ENCODE data around the gene CDH4.

CDH4 gene

DNA sequence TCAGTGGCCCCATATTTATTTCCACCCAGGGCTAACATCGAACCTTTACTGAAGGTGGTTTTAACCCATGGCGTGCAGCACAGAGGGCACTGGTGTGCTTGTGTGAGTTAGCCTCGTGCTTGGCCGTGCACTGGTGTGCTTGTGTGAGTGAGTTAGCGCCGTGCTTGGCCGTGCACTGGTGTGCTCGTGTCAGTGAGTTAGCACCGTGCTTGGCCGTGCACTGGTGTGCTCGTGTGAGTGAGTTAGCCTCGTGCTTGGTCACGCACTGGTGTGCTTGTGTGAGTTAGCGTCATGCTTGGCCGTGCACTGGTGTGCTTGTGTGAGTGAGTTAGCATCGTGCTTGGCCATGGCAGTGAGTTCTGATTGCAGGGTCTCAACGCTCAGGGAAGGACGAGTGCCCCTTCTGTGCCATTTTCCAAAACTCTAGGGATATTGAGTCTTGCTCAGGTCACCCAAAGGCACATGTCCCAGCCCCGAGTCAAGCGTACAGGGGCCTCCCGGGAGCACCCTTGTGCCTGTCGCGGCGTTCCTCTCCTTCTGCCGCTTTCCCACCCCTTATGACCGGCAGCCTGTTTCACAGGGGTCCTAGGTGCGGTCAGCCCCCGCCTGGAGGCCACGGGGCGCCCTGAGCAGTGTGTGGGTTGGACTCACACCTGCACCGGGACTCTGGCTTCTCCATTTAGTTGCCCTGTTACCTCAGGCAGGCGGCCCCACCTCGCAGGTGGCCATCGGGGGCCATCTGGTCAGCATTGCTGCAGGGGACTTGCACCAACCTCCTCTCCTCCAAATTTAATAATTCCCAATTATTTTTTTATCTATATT lies 399.1 kb downstream of the CDH4 start:
- no peak overlapping the region for H4K8ac ChIP-seq (ENCODE audit: low read depth, low read length)
- no peaks in the 10 kb centered on the region for H3K27me3 ChIP-seq (ENCODE audit: control insufficient read depth in 3 of 3, insufficient read depth in 3 of 3, low read depth in 1 of 3, low read length in 3 of 3)
- H3K36me3 ChIP-seq (replicated peaks in 1 of 2; ENCODE audit: control insufficient read depth in 2 of 2, insufficient read depth in 2 of 2, low read length in 2 of 2) = no peaks in the 10 kb centered on the region
- no peak overlapping the region for H3K18ac ChIP-seq (ENCODE audit: low read length)
- H3K9ac ChIP-seq (ENCODE audit: low read depth, low read length, poor library complexity) = no peak overlapping the region
- no peak overlapping the region for H2AFZ ChIP-seq (ENCODE audit: low read length)
- H3K4me1 ChIP-seq (ENCODE audit: control insufficient read depth in 2 of 2, insufficient read depth in 1 of 2, low read depth in 1 of 2, low read length in 2 of 2) = peaks cover 7 to 27% of the 10 kb centered on the region in 2 donors
- WGBS, 2 donors (ENCODE audit: extremely low coverage in 2 of 2, insufficient read length in 2 of 2, insufficient replicate concordance in 1 of 2) = no CpG with 5 or more reads among the region's 34 CpGs
- peaks cover 0 to 2% of the 10 kb centered on the region in 2 donors for H3K9me3 ChIP-seq (replicated peaks in 1 of 2; ENCODE audit: control insufficient read depth in 2 of 2, insufficient read depth in 1 of 2, low read depth in 1 of 2, low read length in 2 of 2)
- peak overlapping the region; percentile 35 for H2BK12ac ChIP-seq (ENCODE audit: low read length)
- no peak overlapping the region for H3K27ac ChIP-seq (replicated peaks; ENCODE audit: low read length)
- no peaks in the 10 kb centered on the region for H3K79me1 ChIP-seq (ENCODE audit: low read depth, low read length)
- peak overlapping the region; percentile 5 for H3K14ac ChIP-seq (ENCODE audit: low read length)
- H3K23ac ChIP-seq (ENCODE audit: low read depth, low read length, poor library complexity) = peak overlapping the region; percentile 32
- peak overlapping the region in 1 of 2 donors; percentile 69 for H3K4me3 ChIP-seq (ENCODE audit: low read length in 2 of 2)
- H3K4ac ChIP-seq (ENCODE audit: low read length) = no peak overlapping the region
- DNase-seq (ENCODE audit: low spot score) = no peak
- H2BK120ac ChIP-seq (ENCODE audit: low read depth, low read length) = no peak overlapping the region
- H3K4me2 ChIP-seq (ENCODE audit: insufficient read depth, low read length, poor library complexity, severe bottlenecking) = no peak overlapping the region
- H2BK5ac ChIP-seq (ENCODE audit: low read length) = no peak overlapping the region
- no peak overlapping the region for H2AK5ac ChIP-seq (ENCODE audit: low read depth, low read length)
- no peak overlapping the region for H2BK15ac ChIP-seq (ENCODE audit: low read length)
- peak overlapping the region; percentile 56 for H4K91ac ChIP-seq (ENCODE audit: low read depth, low read length, poor library complexity)

DNA sequence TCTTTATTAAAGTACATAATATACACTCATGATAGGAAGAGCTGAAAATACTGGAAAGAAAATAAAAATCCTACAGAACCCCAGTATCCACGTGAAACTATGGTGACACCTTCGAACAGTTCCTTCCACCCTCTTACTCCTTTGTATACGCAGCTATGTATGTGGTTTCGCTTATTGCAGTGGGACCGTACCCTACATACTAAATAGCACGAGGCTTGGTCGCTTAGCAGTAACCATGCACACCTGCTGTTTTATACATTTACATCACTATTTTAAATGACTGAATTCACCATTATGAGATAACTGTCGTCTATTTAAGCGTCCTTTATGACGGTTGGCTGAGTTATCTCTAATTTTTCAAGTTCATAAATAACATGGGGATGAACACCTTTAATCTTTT lies 400.1 kb downstream of the CDH4 start:
- H2BK5ac ChIP-seq (ENCODE audit: low read length) = no peak overlapping the region
- H3K27ac ChIP-seq (replicated peaks; ENCODE audit: low read length) = no peak overlapping the region
- DNase-seq (ENCODE audit: low spot score) = no peak

DNA sequence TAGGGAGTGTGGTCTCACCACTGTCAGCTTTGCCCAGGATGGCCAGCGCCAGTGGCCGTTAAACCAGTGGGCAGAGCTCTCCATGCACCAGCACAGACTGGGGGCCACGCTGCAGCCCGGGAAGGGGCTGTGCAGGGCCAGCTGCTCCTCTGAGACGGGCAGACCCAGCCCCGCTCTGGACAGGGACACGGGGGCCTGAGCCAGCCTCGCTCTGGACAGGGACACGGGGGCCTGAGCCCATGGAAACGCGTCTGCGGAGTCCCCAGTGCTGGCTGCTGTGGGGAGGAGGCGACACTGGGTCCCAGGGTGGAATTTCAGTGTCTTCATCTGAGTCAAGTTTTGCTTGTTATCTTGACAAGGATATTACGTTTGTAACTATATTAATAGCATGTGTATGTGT lies 402.7 kb downstream of the CDH4 start:
- Histone ChIP-seq H3K27me3 (ENCODE audit: control insufficient read depth in 3 of 3, insufficient read depth in 3 of 3, low read depth in 1 of 3, low read length in 3 of 3) (no peaks in the 10 kb centered on the region), H3K4me2 (ENCODE audit: insufficient read depth, low read length, poor library complexity, severe bottlenecking) (no peak overlapping the region), H3K27ac (replicated peaks; ENCODE audit: low read length) (no peak overlapping the region), H3K14ac (ENCODE audit: low read length) (no peak overlapping the region), H3K4me3 (ENCODE audit: low read length in 2 of 2) (no peak overlapping the region), H3K4me1 (ENCODE audit: control insufficient read depth in 2 of 2, insufficient read depth in 1 of 2, low read depth in 1 of 2, low read length in 2 of 2) (peaks cover 4 to 6% of the 10 kb centered on the region in 2 donors), H3K79me1 (ENCODE audit: low read depth, low read length) (no peaks in the 10 kb centered on the region), H3K23ac (ENCODE audit: low read depth, low read length, poor library complexity) (no peak overlapping the region), H2BK5ac (ENCODE audit: low read length) (no peak overlapping the region), H3K9me3 (replicated peaks in 1 of 2; ENCODE audit: control insufficient read depth in 2 of 2, insufficient read depth in 1 of 2, low read depth in 1 of 2, low read length in 2 of 2) (peaks cover 0 to 2% of the 10 kb centered on the region in 2 donors), H3K9ac (ENCODE audit: low read depth, low read length, poor library complexity) (no peak overlapping the region), H2BK15ac (ENCODE audit: low read length) (no peak overlapping the region), H4K8ac (ENCODE audit: low read depth, low read length) (no peak overlapping the region), H4K91ac (ENCODE audit: low read depth, low read length, poor library complexity) (no peak overlapping the region), H2AK5ac (ENCODE audit: low read depth, low read length) (no peak overlapping the region), H3K4ac (ENCODE audit: low read length) (no peak overlapping the region), H2BK12ac (ENCODE audit: low read length) (no peak overlapping the region), H3K18ac (ENCODE audit: low read length) (peak overlapping the region; percentile 67), H3K36me3 (replicated peaks in 1 of 2; ENCODE audit: control insufficient read depth in 2 of 2, insufficient read depth in 2 of 2, low read length in 2 of 2) (no peaks in the 10 kb centered on the region), H2AFZ (ENCODE audit: low read length) (no peak overlapping the region), H2BK120ac (ENCODE audit: low read depth, low read length) (no peak overlapping the region)
- WGBS, 2 donors (ENCODE audit: extremely low coverage in 2 of 2, insufficient read length in 2 of 2, insufficient replicate concordance in 1 of 2) = no CpG with 5 or more reads among the region's 14 CpGs
- no peak for DNase-seq (ENCODE audit: low spot score)

More for the DNA sequence above, 400.1 kb downstream of the CDH4 start:
- Histone ChIP-seq H3K9ac (ENCODE audit: low read depth, low read length, poor library complexity) (no peak overlapping the region), H2AK5ac (ENCODE audit: low read depth, low read length) (no peak overlapping the region), H4K8ac (ENCODE audit: low read depth, low read length) (no peak overlapping the region), H3K23ac (ENCODE audit: low read depth, low read length, poor library complexity) (no peak overlapping the region), H3K9me3 (replicated peaks in 1 of 2; ENCODE audit: control insufficient read depth in 2 of 2, insufficient read depth in 1 of 2, low read depth in 1 of 2, low read length in 2 of 2) (peaks cover 0 to 2% of the 10 kb centered on the region in 2 donors), H3K4ac (ENCODE audit: low read length) (no peak overlapping the region), H4K91ac (ENCODE audit: low read depth, low read length, poor library complexity) (no peak overlapping the region), H2BK120ac (ENCODE audit: low read depth, low read length) (no peak overlapping the region), H3K4me1 (ENCODE audit: control insufficient read depth in 2 of 2, insufficient read depth in 1 of 2, low read depth in 1 of 2, low read length in 2 of 2) (peaks cover 7 to 21% of the 10 kb centered on the region in 2 donors), H2BK15ac (ENCODE audit: low read length) (no peak overlapping the region), H3K4me2 (ENCODE audit: insufficient read depth, low read length, poor library complexity, severe bottlenecking) (no peak overlapping the region), H3K36me3 (replicated peaks in 1 of 2; ENCODE audit: control insufficient read depth in 2 of 2, insufficient read depth in 2 of 2, low read length in 2 of 2) (no peaks in the 10 kb centered on the region), H2AFZ (ENCODE audit: low read length) (no peak overlapping the region), H3K4me3 (ENCODE audit: low read length in 2 of 2) (no peak overlapping the region), H2BK12ac (ENCODE audit: low read length) (no peak overlapping the region), H3K14ac (ENCODE audit: low read length) (no peak overlapping the region), H3K79me1 (ENCODE audit: low read depth, low read length) (no peaks in the 10 kb centered on the region), H3K27me3 (ENCODE audit: control insufficient read depth in 3 of 3, insufficient read depth in 3 of 3, low read depth in 1 of 3, low read length in 3 of 3) (no peaks in the 10 kb centered on the region), H3K18ac (ENCODE audit: low read length) (no peak overlapping the region)
- WGBS, 2 donors (ENCODE audit: extremely low coverage in 2 of 2, insufficient read length in 2 of 2, insufficient replicate concordance in 1 of 2) = no CpG with 5 or more reads among the region's 10 CpGs

DNA sequence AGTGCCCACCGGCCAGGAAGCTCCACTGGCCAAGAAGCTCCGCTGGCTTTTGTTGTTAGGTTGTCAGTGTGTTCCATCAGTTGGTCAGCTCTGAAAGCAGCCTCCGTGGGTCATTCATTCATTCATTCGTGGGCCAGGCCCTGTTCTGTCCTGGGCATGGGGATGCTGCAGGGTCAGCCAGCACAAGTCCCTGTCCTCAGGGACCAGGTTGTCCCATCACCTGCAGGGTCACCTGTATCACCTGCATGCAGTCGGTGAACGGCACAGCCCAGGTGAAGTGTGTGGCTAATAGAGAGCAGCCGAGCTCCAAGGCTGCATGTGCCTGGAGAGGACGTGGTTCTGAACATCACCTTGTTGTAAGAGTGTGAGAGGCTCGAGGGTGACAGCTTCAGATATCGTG lies 403.5 kb downstream of the CDH4 start:
- no peak overlapping the region for H3K9ac ChIP-seq (ENCODE audit: low read depth, low read length, poor library complexity)
- no CpG with 5 or more reads among the region's 10 CpGs for WGBS, 2 donors (ENCODE audit: extremely low coverage in 2 of 2, insufficient read length in 2 of 2, insufficient replicate concordance in 1 of 2)
- H3K18ac ChIP-seq (ENCODE audit: low read length) = peak overlapping the region; percentile 21
- H2BK5ac ChIP-seq (ENCODE audit: low read length) = no peak overlapping the region
- no peak overlapping the region for H3K14ac ChIP-seq (ENCODE audit: low read length)
- no peak overlapping the region for H2BK120ac ChIP-seq (ENCODE audit: low read depth, low read length)
- H4K91ac ChIP-seq (ENCODE audit: low read depth, low read length, poor library complexity) = no peak overlapping the region
- H3K23ac ChIP-seq (ENCODE audit: low read depth, low read length, poor library complexity) = no peak overlapping the region
- H3K27ac ChIP-seq (replicated peaks; ENCODE audit: low read length) = no peak overlapping the region
- H3K27me3 ChIP-seq (ENCODE audit: control insufficient read depth in 3 of 3, insufficient read depth in 3 of 3, low read depth in 1 of 3, low read length in 3 of 3) = no peaks in the 10 kb centered on the region
- H2BK15ac ChIP-seq (ENCODE audit: low read length) = no peak overlapping the region
- H3K4ac ChIP-seq (ENCODE audit: low read length) = no peak overlapping the region
- no peak overlapping the region for H3K4me2 ChIP-seq (ENCODE audit: insufficient read depth, low read length, poor library complexity, severe bottlenecking)
- no peak overlapping the region for H4K8ac ChIP-seq (ENCODE audit: low read depth, low read length)
- H3K9me3 ChIP-seq (replicated peaks in 1 of 2; ENCODE audit: control insufficient read depth in 2 of 2, insufficient read depth in 1 of 2, low read depth in 1 of 2, low read length in 2 of 2) = peaks cover 0 to 2% of the 10 kb centered on the region in 2 donors
- no peak overlapping the region for H2AFZ ChIP-seq (ENCODE audit: low read length)
- DNase-seq (ENCODE audit: low spot score) = no peak
- no peak overlapping the region for H3K4me3 ChIP-seq (ENCODE audit: low read length in 2 of 2)
- no peaks in the 10 kb centered on the region for H3K79me1 ChIP-seq (ENCODE audit: low read depth, low read length)
- no peaks in the 10 kb centered on the region for H3K36me3 ChIP-seq (replicated peaks in 1 of 2; ENCODE audit: control insufficient read depth in 2 of 2, insufficient read depth in 2 of 2, low read length in 2 of 2)
- H2BK12ac ChIP-seq (ENCODE audit: low read length) = peak overlapping the region; percentile 87
- H2AK5ac ChIP-seq (ENCODE audit: low read depth, low read length) = peak overlapping the region; percentile 13
- H3K4me1 ChIP-seq (ENCODE audit: control insufficient read depth in 2 of 2, insufficient read depth in 1 of 2, low read depth in 1 of 2, low read length in 2 of 2) = peaks cover 9 to 11% of the 10 kb centered on the region in 2 donors
